ENCODE data around the gene COMMD7.

The COMMD7 gene

GRCh38 chr20:32685541-32686529, 57.4 kb downstream of the COMMD7 start:
- H3K4me3 ChIP-seq (replicated peaks; ENCODE audit: low read depth, low read length), result no peak overlapping the region
- no peak for DNase-seq (ENCODE audit: extremely low read depth, insufficient read length)

GRCh38 chr20:32682508-32682987, 60.7 kb downstream of the COMMD7 start:
- Histone ChIP-seq H3K4me3 (replicated peaks; ENCODE audit: low read depth, low read length) (no peak overlapping the region), H3K36me3 (ENCODE audit: control insufficient read depth, insufficient read depth, low read length) (no peaks in the 10 kb centered on the region), H3K27me3 (replicated peaks; ENCODE audit: control insufficient read depth, insufficient read depth, low read length) (no peaks in the 10 kb centered on the region)
- TF ChIP-seq CTCF (IDR thresholded peaks at IDR 0.05; ENCODE audit: insufficient read depth, low read length, poor library complexity, severe bottlenecking), result no peak
- DNase-seq (ENCODE audit: extremely low read depth, insufficient read length), result no peak

More at GRCh38 chr20:32685541-32686529, 57.4 kb downstream of the COMMD7 start:
- no peaks in the 10 kb centered on the region for H3K27me3 ChIP-seq (replicated peaks; ENCODE audit: control insufficient read depth, insufficient read depth, low read length)
- no peaks in the 10 kb centered on the region for H3K36me3 ChIP-seq (ENCODE audit: control insufficient read depth, insufficient read depth, low read length)
- no peak for TF ChIP-seq CTCF (IDR thresholded peaks at IDR 0.05; ENCODE audit: insufficient read depth, low read length, poor library complexity, severe bottlenecking)

GRCh38 chr20:32681175-32682084, 61.8 kb downstream of the COMMD7 start:
- Histone ChIP-seq H3K36me3 (ENCODE audit: control insufficient read depth, insufficient read depth, low read length) (no peaks in the 10 kb centered on the region), H3K27me3 (replicated peaks; ENCODE audit: control insufficient read depth, insufficient read depth, low read length) (no peaks in the 10 kb centered on the region), H3K4me3 (replicated peaks; ENCODE audit: low read depth, low read length) (no peak overlapping the region)
- DNase-seq (ENCODE audit: extremely low read depth, insufficient read length), result no peak
- no peak for TF ChIP-seq CTCF (IDR thresholded peaks at IDR 0.05; ENCODE audit: insufficient read depth, low read length, poor library complexity, severe bottlenecking)

GRCh38 chr20:32680544-32681174, 62.6 kb downstream of the COMMD7 start:
- no peak for DNase-seq (ENCODE audit: extremely low read depth, insufficient read length)
- no peak overlapping the region for H3K4me3 ChIP-seq (replicated peaks; ENCODE audit: low read depth, low read length)
- no peak for TF ChIP-seq CTCF (IDR thresholded peaks at IDR 0.05; ENCODE audit: insufficient read depth, low read length, poor library complexity, severe bottlenecking)
- no peaks in the 10 kb centered on the region for H3K27me3 ChIP-seq (replicated peaks; ENCODE audit: control insufficient read depth, insufficient read depth, low read length)
- H3K36me3 ChIP-seq (ENCODE audit: control insufficient read depth, insufficient read depth, low read length), result no peaks in the 10 kb centered on the region

GRCh38 chr20:32678948-32679347, 64.3 kb downstream of the COMMD7 start:
- Histone ChIP-seq H3K36me3 (ENCODE audit: control insufficient read depth, insufficient read depth, low read length) (no peaks in the 10 kb centered on the region), H3K27me3 (replicated peaks; ENCODE audit: control insufficient read depth, insufficient read depth, low read length) (no peaks in the 10 kb centered on the region), H3K4me3 (replicated peaks; ENCODE audit: low read depth, low read length) (no peak overlapping the region)
- DNase-seq (ENCODE audit: extremely low read depth, insufficient read length), result no peak
- no peak for TF ChIP-seq CTCF (IDR thresholded peaks at IDR 0.05; ENCODE audit: insufficient read depth, low read length, poor library complexity, severe bottlenecking)

Measured in GM06990 (cell line).